ENCODE measurements around the gene DOK7.

DOK7 gene

GRCh38 chr4:3446631-3447320, 16.3 kb upstream of the DOK7 start:
- H3K4me3 ChIP-seq (ENCODE audit: low read depth in 1 of 2, low read length in 2 of 2): no peak overlapping the region
- no peaks in the 10 kb centered on the region for H3K79me2 ChIP-seq (ENCODE audit: insufficient read depth, low read length)
- no peaks in the 10 kb centered on the region for H3K27me3 ChIP-seq (ENCODE audit: insufficient read depth, low read length, poor library complexity)
- peaks cover 6% of the 10 kb centered on the region; the same call in 1 of the 2 replicates for H4K20me1 ChIP-seq (ENCODE audit: insufficient read depth, low read length)
- no peak overlapping the region for H3K4me2 ChIP-seq (ENCODE audit: insufficient read depth, low read length)
- DNase-seq (no peak), ATAC-seq (ENCODE audit: insufficient read depth, low read depth) (no peak)
- no peak for TF ChIP-seq EZH2 (IDR thresholded peaks at IDR 0.05; ENCODE audit: borderline replicate concordance, low read depth, low read length, severe bottlenecking)
- no peaks in the 10 kb centered on the region for H3K9me3 ChIP-seq (ENCODE audit: insufficient read depth, low read length, severe bottlenecking)
- H3K9ac ChIP-seq (ENCODE audit: low read depth, low read length): no peak overlapping the region
- H2AFZ ChIP-seq (ENCODE audit: low read depth, low read length): no peak overlapping the region
- no peak overlapping the region for H3K27ac ChIP-seq (ENCODE audit: low read length)
- no peaks in the 10 kb centered on the region for H3K4me1 ChIP-seq (ENCODE audit: insufficient read depth, low read length)
- no peaks in the 10 kb centered on the region for H3K36me3 ChIP-seq (ENCODE audit: insufficient read depth, low read length)

DNA sequence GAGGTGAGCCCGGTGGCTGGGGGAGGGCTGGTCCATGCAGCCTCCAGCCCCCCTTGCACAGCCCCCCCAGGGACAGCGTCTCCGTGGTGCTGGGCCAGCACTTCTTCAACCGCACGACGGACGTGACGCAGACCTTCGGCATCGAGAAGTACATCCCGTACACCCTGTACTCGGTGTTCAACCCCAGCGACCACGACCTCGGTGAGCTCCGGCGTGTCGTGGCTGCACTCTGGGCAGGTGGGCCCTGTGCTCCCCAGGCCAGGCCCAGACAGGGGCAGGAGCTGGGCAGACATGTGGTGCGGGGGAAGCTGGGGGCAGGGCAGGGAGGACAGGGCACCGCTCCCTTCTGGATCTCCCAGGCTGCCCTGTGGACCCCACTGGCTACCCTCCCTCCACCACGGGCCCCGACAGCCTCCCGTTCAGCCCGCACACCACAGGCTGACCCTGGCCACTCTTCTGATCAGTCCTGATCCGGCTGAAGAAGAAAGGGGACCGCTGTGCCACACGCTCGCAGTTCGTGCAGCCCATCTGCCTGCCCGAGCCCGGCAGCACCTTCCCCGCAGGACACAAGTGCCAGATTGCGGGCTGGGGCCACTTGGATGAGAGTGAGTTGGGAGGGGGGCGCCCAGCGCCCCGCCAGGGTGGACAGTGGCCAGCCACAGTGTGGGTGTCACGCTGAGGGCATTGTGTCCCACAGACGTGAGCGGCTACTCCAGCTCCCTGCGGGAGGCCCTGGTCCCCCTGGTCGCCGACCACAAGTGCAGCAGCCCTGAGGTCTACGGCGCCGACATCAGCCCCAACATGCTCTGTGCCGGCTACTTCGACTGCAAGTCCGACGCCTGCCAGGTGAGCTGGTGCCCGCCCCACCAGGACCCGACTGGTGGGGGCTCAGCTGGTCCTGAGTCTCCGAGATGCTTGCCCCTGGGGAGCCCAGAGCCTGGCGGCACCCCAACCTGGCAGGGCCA, 15.4 kb upstream of the DOK7 start:
- Histone ChIP-seq H4K20me1 (ENCODE audit: insufficient read depth, low read length) (peaks cover 6% of the 10 kb centered on the region; the same call in 1 of the 2 replicates), H3K9ac (ENCODE audit: low read depth, low read length) (no peak overlapping the region), H3K36me3 (ENCODE audit: insufficient read depth, low read length) (no peaks in the 10 kb centered on the region), H3K27me3 (ENCODE audit: insufficient read depth, low read length, poor library complexity) (no peaks in the 10 kb centered on the region), H3K79me2 (ENCODE audit: insufficient read depth, low read length) (no peaks in the 10 kb centered on the region), H3K4me3 (ENCODE audit: low read depth in 1 of 2, low read length in 2 of 2) (no peak overlapping the region), H3K27ac (ENCODE audit: low read length) (no peak overlapping the region), H3K4me2 (ENCODE audit: insufficient read depth, low read length) (no peak overlapping the region), H3K4me1 (ENCODE audit: insufficient read depth, low read length) (no peaks in the 10 kb centered on the region), H2AFZ (ENCODE audit: low read depth, low read length) (no peak overlapping the region), H3K9me3 (ENCODE audit: insufficient read depth, low read length, severe bottlenecking) (no peaks in the 10 kb centered on the region)
- TF ChIP-seq CTCF (IDR thresholded peaks at IDR 0.05; ENCODE audit: borderline replicate concordance, extremely low read depth, low read length, poor library complexity, severe bottlenecking) (no peak), EZH2 (IDR thresholded peaks at IDR 0.05; ENCODE audit: borderline replicate concordance, low read depth, low read length, severe bottlenecking) (no peak)
- ATAC-seq (ENCODE audit: insufficient read depth, low read depth) (no peak), DNase-seq (no peak)

- H4K20me1 ChIP-seq (ENCODE audit: insufficient read depth, low read length): no peaks in the 10 kb centered on the region
- no peak for TF ChIP-seq EZH2 (IDR thresholded peaks at IDR 0.05; ENCODE audit: borderline replicate concordance, low read depth, low read length, severe bottlenecking)
- no peak for TF ChIP-seq CTCF (IDR thresholded peaks at IDR 0.05; ENCODE audit: borderline replicate concordance, extremely low read depth, low read length, poor library complexity, severe bottlenecking)
- ATAC-seq (ENCODE audit: insufficient read depth, low read depth): no peak
- no peak overlapping the region for H3K27ac ChIP-seq (ENCODE audit: low read length)
- H3K36me3 ChIP-seq (ENCODE audit: insufficient read depth, low read length): no peaks in the 10 kb centered on the region
- no peaks in the 10 kb centered on the region for H3K4me1 ChIP-seq (ENCODE audit: insufficient read depth, low read length)
- H2AFZ ChIP-seq (ENCODE audit: low read depth, low read length): no peak overlapping the region
- H3K9ac ChIP-seq (ENCODE audit: low read depth, low read length): no peak overlapping the region
- H3K4me3 ChIP-seq (ENCODE audit: low read depth in 1 of 2, low read length in 2 of 2): no peak overlapping the region
- H3K9me3 ChIP-seq (ENCODE audit: insufficient read depth, low read length, severe bottlenecking): no peaks in the 10 kb centered on the region
- H3K4me2 ChIP-seq (ENCODE audit: insufficient read depth, low read length): no peak overlapping the region
- no peak for DNase-seq
- H3K27me3 ChIP-seq (ENCODE audit: insufficient read depth, low read length, poor library complexity): no peaks in the 10 kb centered on the region
- H3K79me2 ChIP-seq (ENCODE audit: insufficient read depth, low read length): no peaks in the 10 kb centered on the region
Measured at GRCh38 chr4:3449047-3449573, 14.0 kb upstream of the DOK7 start.
